ENCODE measurements around the gene SCARF2. TPM values are rescaled to one million over a fixed set of nuclear protein-coding genes. Genes with fewer than 3 reads are reported as not detected.

SCARF2 gene
- polyA plus RNA-seq, 2 of the 4 experiments (the other 2 are of a cell fraction): 0.35 to 0.66 TPM

- no peak for ATAC-seq
- CTCF ChIA-PET: interaction anchor here (0.7 to 1.4 kb wide), 3 partner anchors 13 to 23 kb away, joined by 3 to 4 read pairs (median 4); no protein-coding TSS in a partner anchor
- H3K27ac ChIP-seq: no peak overlapping the region
Measured at GRCh38 chr22:20440637-20441591, 3.3 kb upstream of the SCARF2 start.

GRCh38 chr22:20439928-20440575, 2.4 kb upstream of the SCARF2 start:
- no peak overlapping the region for H3K4me3 ChIP-seq
- no peaks in the 10 kb centered on the region for H3K4me1 ChIP-seq
- FAIRE-seq: no peak
- ATAC-seq: no peak
- no peak overlapping the region for H3K4me2 ChIP-seq
- POLR2A ChIA-PET: no interaction called here
- DNase-seq (ENCODE audit: low read depth in 1 of 2, low spot score in 1 of 2): no peak
- CTCF ChIA-PET: interaction anchor here (1.3 kb wide), 1 partner anchor 14 kb away, joined by 4 read pairs; no protein-coding TSS in a partner anchor
- 93% methylated on average over 2 of the region's 5 CpGs for WGBS (ENCODE audit: missing lambda C conversion rate)
- H3K27ac ChIP-seq: no peak overlapping the region
- no peaks in the 10 kb centered on the region for H3K9me3 ChIP-seq
- TF ChIP-seq CTCF (IDR thresholded peaks at IDR 0.05): no peak
- no peak for TF ChIP-seq JUNB (IDR thresholded peaks at IDR 0.05)
- no peak for TF ChIP-seq ZNF302 (CRISPR knock-in tag; IDR thresholded peaks at IDR 0.05)
- no peak for TF ChIP-seq FOSL2 (IDR thresholded peaks at IDR 0.05)
- TF ChIP-seq FOSL2 (CRISPR knock-in tag; IDR thresholded peaks at IDR 0.05): no peak

More at GRCh38 chr22:20440637-20441591, 3.3 kb upstream of the SCARF2 start:
- H3K4me1 ChIP-seq: no peaks in the 10 kb centered on the region
- POLR2A ChIA-PET: no interaction called here
- WGBS (ENCODE audit: missing lambda C conversion rate): 52% methylated on average over 7 of the region's 13 CpGs
- FAIRE-seq: no peak
- DNase-seq (ENCODE audit: low read depth in 1 of 2, low spot score in 1 of 2): no peak
- TF ChIP-seq JUNB (IDR thresholded peaks at IDR 0.05) (no peak), MAZ (IDR thresholded peaks at IDR 0.05; ENCODE audit: borderline replicate concordance, low read depth, low read length) (no peak), TFCP2L1 (CRISPR knock-in tag; IDR thresholded peaks at IDR 0.05) (no peak), REST (IDR thresholded peaks at IDR 0.05) (no peak), SREBF2 (IDR thresholded peaks at IDR 0.05) (no peak), MAX (IDR thresholded peaks at IDR 0.05) (no peak), CHD2 (IDR thresholded peaks at IDR 0.05; ENCODE audit: low read length, partially characterized antibody) (no peak), HOXB13 (CRISPR knock-in tag; IDR thresholded peaks at IDR 0.05; ENCODE audit: low read depth) (no peak), POLR2A (IDR thresholded peaks at IDR 0.05; ENCODE audit: low read length) (no peak), RCOR1 (IDR thresholded peaks at IDR 0.05; ENCODE audit: low read depth, low read length) (no peak), EHF (CRISPR knock-in tag; IDR thresholded peaks at IDR 0.05) (no peak), CHD4 (IDR thresholded peaks at IDR 0.05; ENCODE audit: borderline replicate concordance) (no peak)
- no peaks in the 10 kb centered on the region for H3K9me3 ChIP-seq
- H3K4me2 ChIP-seq: no peak overlapping the region
- no peak overlapping the region for H3K4me3 ChIP-seq

- ATAC-seq (no peak), FAIRE-seq (no peak), DNase-seq (ENCODE audit: low read depth in 1 of 2, low spot score in 1 of 2) (no peak)
- H3K4me2 ChIP-seq: no peak overlapping the region
- no peak overlapping the region for H3K27ac ChIP-seq
- no peaks in the 10 kb centered on the region for H3K9me3 ChIP-seq
- POLR2A ChIA-PET: no interaction called here
- CTCF ChIA-PET: interaction anchor here (1.0 to 1.3 kb wide), 2 partner anchors 14 to 33 kb away, joined by 3 to 4 read pairs; no protein-coding TSS in a partner anchor
- 88% methylated on average over 3 of the region's 4 CpGs for WGBS (ENCODE audit: missing lambda C conversion rate)
- H3K4me1 ChIP-seq: no peaks in the 10 kb centered on the region
- no peak overlapping the region for H3K4me3 ChIP-seq
- TF ChIP-seq PHF8 (IDR thresholded peaks at IDR 0.05; ENCODE audit: borderline replicate concordance, low read depth): no peak
- TF ChIP-seq HEYL (CRISPR knock-in tag; IDR thresholded peaks at IDR 0.05): no peak
- no peak for TF ChIP-seq NR3C1 (IDR thresholded peaks at IDR 0.05)
- no peak for TF ChIP-seq MAFK (IDR thresholded peaks at IDR 0.05; ENCODE audit: partially characterized antibody)
- no peak for TF ChIP-seq TFCP2L1 (CRISPR knock-in tag; IDR thresholded peaks at IDR 0.05)
- no peak for TF ChIP-seq NFE2L2 (conservative IDR thresholded peaks at IDR 0.05; ENCODE audit: low read length)
- TF ChIP-seq EHF (CRISPR knock-in tag; IDR thresholded peaks at IDR 0.05): no peak
- no peak for TF ChIP-seq BCL3 (IDR thresholded peaks at IDR 0.05)
- no peak for TF ChIP-seq ZNF302 (CRISPR knock-in tag; IDR thresholded peaks at IDR 0.05)
- no peak for TF ChIP-seq KDM5A (IDR thresholded peaks at IDR 0.05)
- TF ChIP-seq CEBPB (IDR thresholded peaks at IDR 0.05): no peak
- no peak for TF ChIP-seq GATA3 (IDR thresholded peaks at IDR 0.05; ENCODE audit: borderline replicate concordance)
- no peak for TF ChIP-seq ATOH8 (CRISPR knock-in tag; IDR thresholded peaks at IDR 0.05; ENCODE audit: low read depth)
Measured at GRCh38 chr22:20439556-20439927, 1.9 kb upstream of the SCARF2 start.
